Gastroesophageal sphincter (tissue), 4 donors: ENCODE results near the gene SNRNP27. TPM values are rescaled to one million over a fixed set of nuclear protein-coding genes. Genes with fewer than 3 reads are reported as not detected.

Source experiments
- ATAC-seq: fragments of 150-250 bp; one replicate; pipeline ENCODE4 v1.9.1; 2016; ENCODE audit warnings: mild to moderate bottlenecking, moderate library complexity
- H3K27ac ChIP-seq, 4 donors: fragments of 200-600 bp; sonication (generic) in 3 of 4; 1 replicate in 3 of 4; 2 replicates in 1 of 4; pipeline ENCODE4 v1.5.1; 2016 to 2019
- H3K27me3 ChIP-seq: fragments of 200-600 bp; sonication (generic); one replicate; pipeline ENCODE4 v1.5.1; 2019
- H3K36me3 ChIP-seq, 2 donors: fragments of 200-600 bp; sonication (generic); one replicate each; pipeline ENCODE4 v1.5.1; 2019; ENCODE audit warnings: control low read depth in 1 of 2
- H3K4me1 ChIP-seq, 3 donors: fragments of 200-600 bp; sonication (generic); 1 replicate in 2 of 3; 2 replicates in 1 of 3; pipeline ENCODE4 v1.5.1; 2016 to 2019; ENCODE audit warnings: control low read depth in 2 of 3
- H3K4me3 ChIP-seq, 2 donors: fragments of 200-600 bp; sonication (generic); one replicate each; pipeline ENCODE4 v1.5.1; 2019; ENCODE audit warnings: mild to moderate bottlenecking in 1 of 2, moderate library complexity in 1 of 2
- H3K9me3 ChIP-seq, 3 donors: fragments of 200-600 bp; sonication (generic); one replicate each; pipeline ENCODE4 v1.5.1; 2017 to 2019; ENCODE audit warnings: control low read depth in 2 of 3
- CTCF ChIP-seq, 4 experiments: fragments of 200-600 bp in 2 of 4; fragments of 450-650 bp in 2 of 4; sonication (generic) in 1 of 4; IDR thresholded peaks; one replicate each; pipeline ENCODE4 v1.5.1; 2017 to 2019; ENCODE audit warnings: antibody characterized with exemption in 4 of 4, mild to moderate bottlenecking in 2 of 4, moderate library complexity in 2 of 4
- EP300 ChIP-seq: sonication (generic); formaldehyde crosslinking; IDR thresholded peaks from one replicate; pipeline ENCODE4 v1.6.1; 2017; ENCODE audit warnings: antibody characterized with exemption, mild to moderate bottlenecking
- POLR2A ChIP-seq, 2 donors: fragments of 450-650 bp; IDR thresholded peaks; one replicate each; pipeline ENCODE4 v1.6.1; 2017; ENCODE audit warnings: antibody characterized with exemption in 2 of 2, mild to moderate bottlenecking in 2 of 2, moderate library complexity in 1 of 2
- POLR2AphosphoS5 ChIP-seq: sonication (generic); formaldehyde crosslinking; IDR thresholded peaks from one replicate; pipeline ENCODE4 v1.6.1; 2017; ENCODE audit warnings: antibody characterized with exemption
- WGBS, 2 donors: methylation state at CpG; one replicate each; pipeline ENCODE4 v1.1.5; 2018; ENCODE audit warnings: low coverage in 1 of 2; 5-methylcytosine and 5-hydroxymethylcytosine counted together
- small RNA-seq, 4 donors: library from RNA; depleted of rRNA; stranded (forward); fragments of <200 nt; gene quantifications; one replicate each; pipeline ENCODE3, GENCODE V24; 2016
- total RNA-seq, 4 donors: library from RNA; depleted of rRNA; stranded (reverse); fragments of >200 nt; gene quantifications; one replicate each; pipeline ENCODE4 v1.1.0, GENCODE V29; 2016

The SNRNP27 gene
- total RNA-seq, 4 donors from 2014 or later: 59.4 to 87.8 (median 75.9) TPM

- Histone ChIP-seq H3K4me1 (no peaks in the 10 kb centered on the region), H3K27me3 (peaks cover 2% of the 10 kb centered on the region), H3K36me3 (no peaks in the 10 kb centered on the region), H3K9me3 (no peaks in the 10 kb centered on the region), H3K27ac (no peak overlapping the region), H3K4me3 (no peak overlapping the region)
- TF ChIP-seq POLR2A (IDR thresholded peaks at IDR 0.05) (no peak), POLR2AphosphoS5 (no peak), CTCF (IDR thresholded peaks at IDR 0.05) (no peak), EP300 (no peak)
- 100% methylated on average over 1 of the region's 1 CpG for WGBS, 2 donors
- no peak for ATAC-seq
Measured at GRCh38 chr2:69954084-69954483, 60.3 kb downstream of the SNRNP27 start.

Small RNA genes lying within 50 kb of the gene (small RNA-seq; reads per million reads assigned to genes)
- 0 reads per million in 4 donors for gene RPL23AP92

Other genes starting within 250 kb of the SNRNP27 start
- gene ANXA4, start 151.8 kb upstream of the SNRNP27 start, total RNA-seq: 10 to 100 TPM; 49.0 to 66.8 (median 58.1) TPM
- 10 to 100 TPM; 10.6 to 14.8 (median 13.0) TPM for gene GMCL1, start 64.3 kb upstream of the SNRNP27 start, total RNA-seq
- gene MXD1, start 21.2 kb downstream of the SNRNP27 start, total RNA-seq: 10 to 100 TPM; 10.5 to 15.6 (median 13.3) TPM
- 1 to 10 TPM; 1.0 to 1.4 (median 1.3) TPM for gene ASPRV1, start 67.7 kb downstream of the SNRNP27 start, total RNA-seq
- gene PCBP1, start 193.5 kb downstream of the SNRNP27 start, total RNA-seq: 100 to 1,000 TPM; 117 to 222 (median 167) TPM